H9 (cell line): ENCODE measurements around the gene USP7. TPM values are rescaled to one million over a fixed set of nuclear protein-coding genes. Genes with fewer than 3 reads are reported as not detected.

ENCODE experiments used
- DNase-seq: peaks from one replicate; pipeline ENCODE4 v3.0.0-alpha.2; 2017
- H2AFZ ChIP-seq: one replicate; pipeline ENCODE4 v1.6.1; 2013; ENCODE audit warnings: mild to moderate bottlenecking, low read length, control low read depth, moderate library complexity
- H2AK5ac ChIP-seq: 2 replicates; pipeline ENCODE4 v1.6.1; 2013; ENCODE audit warnings: low read length, control low read depth, mixed read lengths; ENCODE audit not compliant: insufficient read length
- H2BK120ac ChIP-seq: one replicate; pipeline ENCODE4 v1.6.1; 2013; ENCODE audit warnings: low read depth, mild to moderate bottlenecking, low read length, control low read depth, inconsistent platforms; ENCODE audit not compliant: poor library complexity, severe bottlenecking
- H2BK12ac ChIP-seq: 2 replicates; pipeline ENCODE4 v1.6.1; 2013; ENCODE audit warnings: low read length, control low read depth, mixed read lengths, low read depth; ENCODE audit not compliant: insufficient read length
- H2BK15ac ChIP-seq: 2 replicates; pipeline ENCODE4 v1.6.1; 2013; ENCODE audit warnings: low read depth, low read length, control low read depth
- H2BK20ac ChIP-seq: one replicate; pipeline ENCODE4 v1.6.1; 2013; ENCODE audit warnings: low read depth, mild to moderate bottlenecking, low read length, control low read depth, inconsistent platforms; ENCODE audit not compliant: poor library complexity, severe bottlenecking
- H2BK5ac ChIP-seq: 2 replicates; pipeline ENCODE4 v1.6.1; 2013; ENCODE audit warnings: low read length, control low read depth, mixed read lengths; ENCODE audit not compliant: insufficient read length
- H3K14ac ChIP-seq: 2 replicates; pipeline ENCODE4 v1.6.1; 2013; ENCODE audit warnings: low read length, control low read depth; ENCODE audit not compliant: insufficient read depth
- H3K18ac ChIP-seq: 2 replicates; pipeline ENCODE4 v1.6.1; 2013; ENCODE audit warnings: low read depth, mild to moderate bottlenecking, mixed read lengths, low read length, control low read depth; ENCODE audit not compliant: insufficient read length
- H3K23ac ChIP-seq: 2 replicates; pipeline ENCODE4 v1.6.1; 2013; ENCODE audit warnings: low read length, control low read depth, mixed read lengths, low read depth; ENCODE audit not compliant: insufficient read length
- H3K23me2 ChIP-seq: 2 replicates; pipeline ENCODE4 v1.6.1; 2013; ENCODE audit warnings: low read depth, mild to moderate bottlenecking, mixed read lengths, low read length, control low read depth; ENCODE audit not compliant: insufficient read length, poor library complexity, severe bottlenecking
- H3K27ac ChIP-seq: 2 replicates; pipeline ENCODE4 v1.5.1; 2013; ENCODE audit warnings: low read length, control low read depth, mixed read lengths, low read depth; ENCODE audit not compliant: insufficient read length
- H3K27me3 ChIP-seq: 2 replicates; pipeline ENCODE4 v1.6.1; 2013; ENCODE audit warnings: low read length, control low read depth, inconsistent platforms; ENCODE audit not compliant: insufficient read depth
- H3K4ac ChIP-seq: 2 replicates; pipeline ENCODE4 v1.6.1; 2013; ENCODE audit warnings: low read depth, mild to moderate bottlenecking, control low read depth, inconsistent platforms, low read length, moderate library complexity
- H3K4me1 ChIP-seq: 2 replicates; pipeline ENCODE4 v1.6.1; 2013; ENCODE audit warnings: low read length, control low read depth, inconsistent platforms; ENCODE audit not compliant: insufficient read depth
- H3K4me2 ChIP-seq: 2 replicates; pipeline ENCODE4 v1.6.1; 2013; ENCODE audit warnings: low read length, control low read depth, mixed read lengths; ENCODE audit not compliant: insufficient read length, insufficient read depth
- H3K56ac ChIP-seq: 2 replicates; pipeline ENCODE4 v1.6.1; 2013; ENCODE audit warnings: low read depth, mild to moderate bottlenecking, mixed read lengths, low read length, control low read depth; ENCODE audit not compliant: insufficient read length
- H3K79me1 ChIP-seq: 2 replicates; pipeline ENCODE4 v1.6.1; 2013; ENCODE audit warnings: low read depth, mild to moderate bottlenecking, moderate library complexity, low read length, control low read depth, inconsistent platforms; ENCODE audit not compliant: insufficient read depth, poor library complexity, severe bottlenecking
- H3K79me2 ChIP-seq: 2 replicates; pipeline ENCODE4 v1.6.1; 2013; ENCODE audit warnings: low read length, control low read depth, inconsistent platforms; ENCODE audit not compliant: insufficient read depth
- H3K9ac ChIP-seq: 2 replicates; pipeline ENCODE4 v1.6.1; 2013; ENCODE audit warnings: low read length, control low read depth, mixed read lengths; ENCODE audit not compliant: insufficient read length; ENCODE audit errors: extremely low read depth
- H3K9me3 ChIP-seq: one replicate; pipeline ENCODE4 v1.6.1; 2013; ENCODE audit warnings: low read depth, low read length, inconsistent platforms; ENCODE audit not compliant: control insufficient read depth
- H3T11ph ChIP-seq: one replicate; pipeline ENCODE4 v1.6.1; 2013; ENCODE audit warnings: mild to moderate bottlenecking, low read length, control low read depth, inconsistent platforms
- H4K20me1 ChIP-seq: one replicate; pipeline ENCODE4 v1.6.1; 2013; ENCODE audit not compliant: control insufficient read depth, insufficient read length, insufficient read depth
- H4K5ac ChIP-seq: 2 replicates; pipeline ENCODE4 v1.6.1; 2013; ENCODE audit warnings: low read depth, mild to moderate bottlenecking, mixed read lengths, low read length, control low read depth; ENCODE audit not compliant: insufficient read length
- H4K8ac ChIP-seq: replicated peaks from 2 replicates; pipeline ENCODE4 v1.6.1; 2013; ENCODE audit warnings: low read length, control low read depth, mixed read lengths, low read depth; ENCODE audit not compliant: insufficient read length
- H4K91ac ChIP-seq: 2 replicates; pipeline ENCODE4 v1.6.1; 2013; ENCODE audit warnings: low read depth, mild to moderate bottlenecking, moderate library complexity, mixed read lengths, low read length, control low read depth; ENCODE audit not compliant: insufficient read length
- H3K27ac Mint-ChIP-seq, 3 experiments: 2 replicates in 2 of 3; 3 replicates in 1 of 3; pipeline ENCODE4 v1.8.0; 2020 to 2021; ENCODE audit warnings: mixed read lengths in 3 of 3, mild to moderate bottlenecking in 1 of 3, moderate library complexity in 1 of 3
- H3K27me3 Mint-ChIP-seq: 2 replicates; pipeline ENCODE4 v1.8.0; 2021; ENCODE audit warnings: low read depth, mild to moderate bottlenecking, moderate library complexity, mixed read lengths
- H3K36me3 Mint-ChIP-seq, 3 experiments: 2 replicates in 2 of 3; 3 replicates in 1 of 3; pipeline ENCODE4 v1.8.0; 2020 to 2021; ENCODE audit warnings: low read depth in 3 of 3, mixed read lengths in 3 of 3; ENCODE audit not compliant: insufficient read depth in 1 of 3
- H3K4me1 Mint-ChIP-seq, 2 experiments: 2 replicates each; pipeline ENCODE4 v1.8.0; 2020; ENCODE audit warnings: mixed read lengths in 2 of 2
- H3K4me3 Mint-ChIP-seq, 2 experiments: 2 replicates in 1 of 2; 3 replicates in 1 of 2; pipeline ENCODE4 v1.8.0; 2020 to 2021; ENCODE audit warnings: mild to moderate bottlenecking in 2 of 2, mixed read lengths in 2 of 2, moderate library complexity in 1 of 2
- H3K9me3 Mint-ChIP-seq, 2 experiments: 2 replicates in 1 of 2; 3 replicates in 1 of 2; pipeline ENCODE4 v1.8.0; 2020; ENCODE audit warnings: mild to moderate bottlenecking in 2 of 2, mixed read lengths in 2 of 2, moderate library complexity in 1 of 2
- CTCF ChIP-seq: fragments of 200-600 bp; sonication (generic); conservative IDR thresholded peaks from 3 replicates; pipeline ENCODE4 v1.8.0; 2021; ENCODE audit warnings: antibody characterized with exemption, mild to moderate bottlenecking
- WGBS: extraction: QIAGEN DNeasy Blood & Tissue Kit; methylation state at CpG from one replicate; pipeline ENCODE4 v1.1.7; 2013; ENCODE audit warnings: missing lambda C conversion rate, low lambda C conversion rate, mixed read lengths; ENCODE audit not compliant: insufficient read length; ENCODE audit errors: extremely low coverage; 5-methylcytosine and 5-hydroxymethylcytosine counted together
- total RNA-seq: library from RNA; stranded (reverse); gene quantifications from 2 replicates; pipeline ENCODE4 v1.2.1, GENCODE V29; 2021

Gene USP7
- total RNA-seq, 1 experiment from 2014 or later = 192 TPM

DNA sequence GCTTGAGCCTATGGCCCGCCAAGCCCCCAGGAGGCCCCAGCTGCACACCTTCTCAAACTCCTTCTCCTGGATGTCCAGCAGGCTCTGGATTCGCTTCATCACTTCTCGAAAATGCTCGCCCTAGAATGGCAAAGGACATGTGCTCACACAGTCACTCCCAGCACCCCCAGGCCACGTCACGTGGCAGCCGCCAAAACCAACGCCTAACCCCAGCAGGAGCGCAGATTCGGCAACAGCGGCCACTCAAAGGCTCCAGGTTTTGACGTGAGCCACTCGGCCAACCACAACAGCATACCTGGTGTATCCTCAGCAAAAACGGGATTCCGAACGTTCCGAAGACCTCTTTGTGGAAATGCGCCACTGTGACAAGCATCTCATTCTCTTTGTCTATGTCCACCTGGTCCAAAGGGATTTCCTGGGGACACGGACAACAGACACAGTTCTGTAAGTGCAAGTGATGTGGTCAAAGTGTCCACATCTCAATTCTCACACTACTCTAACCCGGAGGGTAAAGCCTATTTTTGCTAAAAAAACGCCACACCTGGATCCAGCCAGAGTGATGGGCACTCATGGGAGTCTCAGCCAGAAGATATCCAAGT, 68.9 kb downstream of the USP7 start:
- Histone ChIP-seq H4K5ac (no peak overlapping the region), H2BK12ac (no peak overlapping the region), H3K4me1 (no peaks in the 10 kb centered on the region), H3K27ac (no peak overlapping the region), H2AFZ (no peak overlapping the region), H2BK120ac (no peak overlapping the region), H2AK5ac (no peak overlapping the region), H3K79me2 (no peaks in the 10 kb centered on the region), H3K56ac (no peak overlapping the region), H3K9ac (no peak overlapping the region), H3K27me3 (no peaks in the 10 kb centered on the region), H4K8ac (no peak overlapping the region), H4K20me1 (no peaks in the 10 kb centered on the region), H2BK15ac (no peak overlapping the region), H3K23me2 (no peaks in the 10 kb centered on the region), H3K9me3 (no peaks in the 10 kb centered on the region), H2BK20ac (no peak overlapping the region), H3K4me2 (no peak overlapping the region), H3K14ac (no peak overlapping the region), H3K79me1 (no peaks in the 10 kb centered on the region), H3T11ph (no peak overlapping the region), H3K23ac (no peak overlapping the region), H3K18ac (no peak overlapping the region), H2BK5ac (no peak overlapping the region), H3K4ac (no peak overlapping the region), H4K91ac (no peak overlapping the region)
- no peak for DNase-seq
- no peak for TF ChIP-seq CTCF
- H3K27ac Mint-ChIP-seq = peak overlapping the region in 1 of 3 experiments; percentile 69; a peak in 1 of 7 replicates
- no peak overlapping the region for H3K4me3 Mint-ChIP-seq
- no CpG with 5 or more reads among the region's 21 CpGs for WGBS
- peaks cover 0 to under 1% of the 10 kb centered on the region in 2 experiments; a peak in 2 of 4 replicates for H3K4me1 Mint-ChIP-seq
- H3K9me3 Mint-ChIP-seq = no peaks in the 10 kb centered on the region
- peaks cover 74 to 98% (median 98%) of the 10 kb centered on the region in 3 experiments for H3K36me3 Mint-ChIP-seq
- H3K27me3 Mint-ChIP-seq = peaks cover 1% of the 10 kb centered on the region; the same call in 1 of the 2 replicates
